ENCODE measurements around the gene VLDLR.

DNA sequence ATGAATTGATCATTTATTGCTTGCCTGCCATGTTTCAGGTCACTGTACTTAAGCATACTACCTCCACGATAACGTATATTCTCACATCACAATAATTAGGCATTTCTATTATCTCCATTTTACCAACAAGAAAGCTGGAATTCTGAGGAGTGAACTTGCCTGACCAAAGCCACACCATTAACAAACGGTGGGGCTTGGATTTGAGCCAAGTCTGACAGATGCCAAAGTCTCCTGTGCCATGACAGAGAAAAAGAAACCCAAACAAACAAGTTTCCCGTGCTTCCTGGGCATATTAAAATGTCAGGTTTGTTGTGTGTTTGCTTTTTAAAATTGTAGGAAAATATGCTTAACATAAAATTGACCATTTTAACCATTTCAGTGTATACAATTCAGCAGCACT, 54.9 kb downstream of the VLDLR start:
- TF ChIP-seq, protein P1, sequence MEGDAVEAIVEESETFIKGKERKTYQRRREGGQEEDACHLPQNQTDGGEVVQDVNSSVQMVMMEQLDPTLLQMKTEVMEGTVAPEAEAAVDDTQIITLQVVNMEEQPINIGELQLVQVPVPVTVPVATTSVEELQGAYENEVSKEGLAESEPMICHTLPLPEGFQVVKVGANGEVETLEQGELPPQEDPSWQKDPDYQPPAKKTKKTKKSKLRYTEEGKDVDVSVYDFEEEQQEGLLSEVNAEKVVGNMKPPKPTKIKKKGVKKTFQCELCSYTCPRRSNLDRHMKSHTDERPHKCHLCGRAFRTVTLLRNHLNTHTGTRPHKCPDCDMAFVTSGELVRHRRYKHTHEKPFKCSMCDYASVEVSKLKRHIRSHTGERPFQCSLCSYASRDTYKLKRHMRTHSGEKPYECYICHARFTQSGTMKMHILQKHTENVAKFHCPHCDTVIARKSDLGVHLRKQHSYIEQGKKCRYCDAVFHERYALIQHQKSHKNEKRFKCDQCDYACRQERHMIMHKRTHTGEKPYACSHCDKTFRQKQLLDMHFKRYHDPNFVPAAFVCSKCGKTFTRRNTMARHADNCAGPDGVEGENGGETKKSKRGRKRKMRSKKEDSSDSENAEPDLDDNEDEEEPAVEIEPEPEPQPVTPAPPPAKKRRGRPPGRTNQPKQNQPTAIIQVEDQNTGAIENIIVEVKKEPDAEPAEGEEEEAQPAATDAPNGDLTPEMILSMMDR (conservative IDR thresholded peaks at IDR 0.05 in 1 of 2, IDR thresholded peaks at IDR 0.05 in 1 of 2; ENCODE audit: extremely low read depth in 1 of 2, insufficient read depth in 1 of 2, low read depth in 1 of 2, low read length in 2 of 2): no peak
- TF ChIP-seq EZH2 (IDR thresholded peaks at IDR 0.05; ENCODE audit: borderline replicate concordance, low read length): no peak

Data from mammary epithelial cell (primary cell).